Measurements from ENCODE around the gene ASB18.

DNA sequence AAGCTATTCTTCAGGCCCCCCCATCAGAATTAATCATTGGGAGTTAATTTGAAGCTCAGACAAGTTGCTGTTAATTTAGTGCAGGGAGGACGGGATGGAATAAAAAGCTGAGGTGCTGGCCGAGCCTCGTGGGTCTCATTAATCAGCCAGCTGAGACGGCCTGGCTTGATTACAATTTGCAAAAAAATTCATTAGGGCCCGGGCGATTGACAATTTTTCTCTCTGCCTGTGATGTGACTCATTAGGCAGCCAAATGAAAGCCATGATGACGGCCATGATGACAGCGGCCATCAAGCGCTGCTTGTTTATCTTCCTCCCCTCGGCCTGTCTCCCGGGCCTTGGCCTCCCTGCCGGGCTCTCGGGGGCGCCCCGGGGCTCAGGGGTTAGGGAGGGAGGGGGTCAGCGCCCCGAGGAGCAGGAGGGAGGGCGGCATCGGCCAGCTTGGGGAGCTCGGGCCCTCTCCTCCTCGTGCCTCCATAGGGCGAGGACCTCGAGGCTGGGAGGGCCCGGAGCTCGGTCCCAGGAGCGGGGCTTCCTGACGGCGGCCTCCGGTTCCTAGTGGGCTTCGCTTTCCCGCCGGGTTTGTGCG lies 101.2 kb downstream of the ASB18 start:
- TF ChIP-seq, protein P1, sequence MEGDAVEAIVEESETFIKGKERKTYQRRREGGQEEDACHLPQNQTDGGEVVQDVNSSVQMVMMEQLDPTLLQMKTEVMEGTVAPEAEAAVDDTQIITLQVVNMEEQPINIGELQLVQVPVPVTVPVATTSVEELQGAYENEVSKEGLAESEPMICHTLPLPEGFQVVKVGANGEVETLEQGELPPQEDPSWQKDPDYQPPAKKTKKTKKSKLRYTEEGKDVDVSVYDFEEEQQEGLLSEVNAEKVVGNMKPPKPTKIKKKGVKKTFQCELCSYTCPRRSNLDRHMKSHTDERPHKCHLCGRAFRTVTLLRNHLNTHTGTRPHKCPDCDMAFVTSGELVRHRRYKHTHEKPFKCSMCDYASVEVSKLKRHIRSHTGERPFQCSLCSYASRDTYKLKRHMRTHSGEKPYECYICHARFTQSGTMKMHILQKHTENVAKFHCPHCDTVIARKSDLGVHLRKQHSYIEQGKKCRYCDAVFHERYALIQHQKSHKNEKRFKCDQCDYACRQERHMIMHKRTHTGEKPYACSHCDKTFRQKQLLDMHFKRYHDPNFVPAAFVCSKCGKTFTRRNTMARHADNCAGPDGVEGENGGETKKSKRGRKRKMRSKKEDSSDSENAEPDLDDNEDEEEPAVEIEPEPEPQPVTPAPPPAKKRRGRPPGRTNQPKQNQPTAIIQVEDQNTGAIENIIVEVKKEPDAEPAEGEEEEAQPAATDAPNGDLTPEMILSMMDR (IDR thresholded peaks at IDR 0.05) = no peak
- no peak for TF ChIP-seq POLR2A (IDR thresholded peaks at IDR 0.05)

All from uterus (tissue), 2 donors.